Naive B cell (primary cell): Measurements from ENCODE around the gene RHOD. TPM values are rescaled to one million over a fixed set of nuclear protein-coding genes. Genes with fewer than 3 reads are reported as not detected.
A peak's percentile ranks its signal among the peaks of the same experiment; 100 is the strongest.

Source experiments
- ATAC-seq, 2 donors: fragments of 150-1000 bp; cut with Tn5 transposase; 2 replicates each; pipeline ENCODE4 v1.10.0; 2021; ENCODE audit warnings: low read depth in 2 of 2, mild to moderate bottlenecking in 2 of 2, moderate library complexity in 2 of 2
- DNase-seq: peaks from one replicate; pipeline ENCODE4 v3.0.0; 2022
- H3K27ac Mint-ChIP-seq, 6 donors: one replicate each; pipeline ENCODE4 v1.8.0; 2020 to 2022; ENCODE audit warnings: mild to moderate bottlenecking in 6 of 6, mixed read lengths in 6 of 6, moderate library complexity in 5 of 6, inconsistent platforms in 2 of 6
- H3K27me3 Mint-ChIP-seq, 3 donors: one replicate each; pipeline ENCODE4 v1.8.0; 2021 to 2022; ENCODE audit warnings: mixed read lengths in 3 of 3, mild to moderate bottlenecking in 1 of 3
- H3K36me3 Mint-ChIP-seq, 2 donors: one replicate each; pipeline ENCODE4 v1.8.0; 2020 to 2022; ENCODE audit warnings: mixed read lengths in 2 of 2, inconsistent platforms in 1 of 2, mild to moderate bottlenecking in 1 of 2
- H3K4me1 Mint-ChIP-seq, 3 donors: one replicate each; pipeline ENCODE4 v1.8.0; 2020 to 2022; ENCODE audit warnings: mixed read lengths in 3 of 3, inconsistent platforms in 1 of 3, mild to moderate bottlenecking in 1 of 3, moderate library complexity in 1 of 3
- H3K4me3 Mint-ChIP-seq, 8 donors: one replicate each; pipeline ENCODE4 v1.8.0; 2020 to 2022; ENCODE audit warnings: mild to moderate bottlenecking in 8 of 8, mixed read lengths in 8 of 8, moderate library complexity in 8 of 8, inconsistent platforms in 2 of 8
- H3K9me3 Mint-ChIP-seq, 7 donors: one replicate each; pipeline ENCODE4 v1.8.0; 2020 to 2022; ENCODE audit warnings: mixed read lengths in 7 of 7, mild to moderate bottlenecking in 5 of 7, inconsistent platforms in 2 of 7, moderate library complexity in 1 of 7
- polyA plus RNA-seq, 6 donors: library from polyadenylated mRNA; unstranded; fragments of 300-500 nt; fragmentation: Illumina TruSeq; gene quantifications; one replicate each; pipeline ENCODE4 v1.2.3, GENCODE V29; 2021; ENCODE audit warnings: low read depth in 6 of 6

RHOD gene
- polyA plus RNA-seq, 6 donors from 2014 or later, result 0.71 to 2.6 (median 0.97) TPM

DNA sequence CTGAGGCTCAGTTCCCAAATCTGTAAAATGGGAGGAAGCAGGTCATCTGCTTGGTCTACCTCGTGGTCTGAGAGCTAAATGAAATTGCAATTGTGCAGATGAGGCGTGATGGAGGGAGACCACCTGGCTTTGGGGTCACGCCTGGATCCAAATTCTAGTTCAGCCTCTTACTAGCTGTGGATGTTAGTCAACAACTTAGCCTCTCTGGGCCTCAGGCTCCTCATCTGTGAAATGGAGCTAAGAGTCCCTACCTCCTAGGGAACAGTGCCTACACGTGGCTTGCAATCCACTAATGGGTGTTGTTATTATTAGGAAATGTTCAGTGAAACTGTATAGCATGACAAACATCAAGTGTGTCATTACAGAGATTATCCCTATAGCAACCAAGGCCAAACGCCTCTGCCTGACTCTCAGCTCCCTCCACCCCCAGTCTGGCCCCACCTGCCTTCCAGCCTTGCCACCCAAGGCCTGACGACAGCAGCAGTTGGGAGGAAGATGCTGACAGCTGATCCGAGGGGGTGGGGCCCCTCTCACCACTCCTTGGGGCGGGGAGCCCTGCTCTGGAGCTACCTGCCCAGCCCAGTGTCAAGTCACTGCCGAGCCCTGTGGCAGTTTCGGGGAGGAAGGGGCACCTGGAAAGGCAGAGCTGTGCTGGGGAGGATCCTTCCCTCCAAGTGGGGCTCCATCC, 1.7 kb upstream of the RHOD start:
- no peak overlapping the region for H3K27ac Mint-ChIP-seq
- no peaks in the 10 kb centered on the region for H3K36me3 Mint-ChIP-seq
- H3K9me3 Mint-ChIP-seq, result no peaks in the 10 kb centered on the region
- peak overlapping the region in 3 of 8 donors; percentile 44 to 73 (median 47) for H3K4me3 Mint-ChIP-seq
- DNase-seq, result no peak
- H3K4me1 Mint-ChIP-seq, result peaks cover 8 to 12% (median 9%) of the 10 kb centered on the region in 3 donors
- ATAC-seq, result no peak
- H3K27me3 Mint-ChIP-seq, result peaks cover 9 to 44% (median 42%) of the 10 kb centered on the region in 3 donors

DNA sequence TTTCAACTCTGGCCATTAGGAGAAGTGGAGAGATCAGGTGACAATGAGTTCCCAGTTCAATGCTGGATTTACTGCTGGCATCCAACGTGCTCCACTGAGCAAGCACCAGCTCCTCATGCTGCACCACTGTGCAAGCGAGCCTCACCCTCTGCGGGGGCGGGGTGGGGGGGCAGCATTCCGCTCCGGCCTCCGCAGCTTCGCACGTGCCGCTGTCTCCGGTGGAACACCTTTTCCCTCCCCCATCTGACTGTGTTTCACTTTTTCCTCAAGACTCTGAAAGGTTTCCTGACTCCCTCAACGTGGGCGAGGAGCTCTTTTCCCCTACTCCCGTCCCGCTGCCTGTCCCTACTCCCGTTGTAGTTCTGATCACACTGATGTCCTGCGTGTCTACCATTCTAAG, 835 bp upstream of the RHOD start:
- H3K9me3 Mint-ChIP-seq, result no peaks in the 10 kb centered on the region
- H3K4me1 Mint-ChIP-seq, result peaks cover 8 to 12% (median 9%) of the 10 kb centered on the region in 3 donors
- peaks cover 9 to 41% (median 40%) of the 10 kb centered on the region in 3 donors for H3K27me3 Mint-ChIP-seq
- no peaks in the 10 kb centered on the region for H3K36me3 Mint-ChIP-seq
- H3K4me3 Mint-ChIP-seq, result peak overlapping the region; percentile 45 to 87 (median 75)
- DNase-seq, result no peak
- peak overlapping the region in 1 of 6 donors; percentile 26 for H3K27ac Mint-ChIP-seq
- ATAC-seq, result no peak

- no peaks in the 10 kb centered on the region for H3K9me3 Mint-ChIP-seq
- no peak for ATAC-seq
- no peaks in the 10 kb centered on the region for H3K36me3 Mint-ChIP-seq
- peaks cover 9 to 27% (median 26%) of the 10 kb centered on the region in 3 donors for H3K27me3 Mint-ChIP-seq
- H3K27ac Mint-ChIP-seq, result peak overlapping the region in 1 of 6 donors; percentile 34
- peak overlapping the region in 7 of 8 donors; percentile 26 to 76 (median 67) for H3K4me3 Mint-ChIP-seq
- H3K4me1 Mint-ChIP-seq, result peaks cover 8 to 12% (median 9%) of the 10 kb centered on the region in 3 donors
- no peak for DNase-seq
Observed at GRCh38 chr11:67057205-67057672, 592 bp downstream of the RHOD start.

GRCh38 chr11:67058506-67058905, 1.9 kb downstream of the RHOD start:
- H3K9me3 Mint-ChIP-seq, result no peaks in the 10 kb centered on the region
- H3K4me3 Mint-ChIP-seq, result peak overlapping the region in 2 of 8 donors; percentile 20 to 64
- H3K4me1 Mint-ChIP-seq, result peaks cover 8 to 12% (median 9%) of the 10 kb centered on the region in 3 donors
- DNase-seq (no peak), ATAC-seq (no peak)
- H3K27ac Mint-ChIP-seq, result no peak overlapping the region
- H3K27me3 Mint-ChIP-seq, result peaks cover 9 to 19% (median 17%) of the 10 kb centered on the region in 3 donors
- no peaks in the 10 kb centered on the region for H3K36me3 Mint-ChIP-seq

DNA sequence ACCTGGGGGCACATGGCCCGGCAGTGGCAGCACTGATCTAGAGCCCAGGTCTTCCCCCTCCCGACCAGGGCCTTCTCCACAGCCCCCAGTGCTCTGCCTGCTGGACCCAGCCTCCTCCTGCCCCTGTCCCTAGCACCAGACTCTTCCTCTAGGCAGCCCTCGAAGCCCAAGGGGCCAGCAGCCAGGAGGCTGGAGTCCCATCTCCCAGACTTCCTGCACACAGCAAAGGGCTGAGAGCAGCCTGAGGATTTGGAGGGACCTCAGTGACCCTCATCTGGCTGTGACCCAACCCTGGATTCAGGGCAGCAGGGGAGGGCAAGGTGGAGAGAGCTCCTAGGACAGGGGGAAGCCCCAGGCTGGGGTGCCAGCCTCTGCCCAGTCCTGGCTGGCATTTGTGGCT, 3.0 kb downstream of the RHOD start:
- DNase-seq, result no peak
- Mint-ChIP-seq H3K27ac (no peak overlapping the region), H3K27me3 (peaks cover 4 to 9% (median 7%) of the 10 kb centered on the region in 3 donors), H3K9me3 (no peaks in the 10 kb centered on the region), H3K4me3 (no peak overlapping the region), H3K4me1 (peaks cover 8 to 12% (median 9%) of the 10 kb centered on the region in 3 donors), H3K36me3 (no peaks in the 10 kb centered on the region)
- no peak for ATAC-seq

DNA sequence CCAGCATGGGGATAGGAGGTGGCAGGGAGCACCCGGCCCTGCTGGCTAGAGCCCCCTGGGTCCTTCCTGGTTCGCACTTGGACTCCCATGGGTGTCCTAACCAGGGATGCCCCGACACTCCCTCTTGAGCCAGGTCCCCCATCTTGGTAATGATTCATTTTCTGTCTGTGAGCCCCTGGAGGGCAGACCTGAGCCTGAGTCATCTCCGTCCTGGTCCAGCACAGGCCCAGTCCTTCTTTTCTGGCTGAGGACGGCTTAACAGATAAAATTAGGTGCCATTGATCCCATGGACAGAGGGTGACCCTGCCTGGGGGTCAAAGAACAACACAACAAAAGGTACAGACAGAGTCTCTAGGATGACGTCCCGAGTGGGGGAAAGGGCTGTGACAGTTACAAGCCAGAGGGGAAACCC, 3.5 kb downstream of the RHOD start:
- H3K36me3 Mint-ChIP-seq, result no peaks in the 10 kb centered on the region
- peaks cover 8 to 12% (median 9%) of the 10 kb centered on the region in 3 donors for H3K4me1 Mint-ChIP-seq
- no peak overlapping the region for H3K4me3 Mint-ChIP-seq
- peak overlapping the region in 1 of 6 donors; percentile 10 for H3K27ac Mint-ChIP-seq
- H3K27me3 Mint-ChIP-seq, result peaks cover 4 to 9% (median 4%) of the 10 kb centered on the region in 3 donors
- ATAC-seq, result no peak
- no peak for DNase-seq
- H3K9me3 Mint-ChIP-seq, result no peaks in the 10 kb centered on the region

GRCh38 chr11:67062526-67063373, 6.1 kb downstream of the RHOD start:
- ATAC-seq (no peak), DNase-seq (no peak)
- Mint-ChIP-seq H3K36me3 (no peaks in the 10 kb centered on the region), H3K9me3 (no peaks in the 10 kb centered on the region), H3K27ac (peak overlapping the region in 2 of 6 donors; percentile 42 to 53), H3K27me3 (peaks cover 0 to 4% (median under 1%) of the 10 kb centered on the region in 3 donors), H3K4me1 (no peaks in the 10 kb centered on the region), H3K4me3 (no peak overlapping the region)

DNA sequence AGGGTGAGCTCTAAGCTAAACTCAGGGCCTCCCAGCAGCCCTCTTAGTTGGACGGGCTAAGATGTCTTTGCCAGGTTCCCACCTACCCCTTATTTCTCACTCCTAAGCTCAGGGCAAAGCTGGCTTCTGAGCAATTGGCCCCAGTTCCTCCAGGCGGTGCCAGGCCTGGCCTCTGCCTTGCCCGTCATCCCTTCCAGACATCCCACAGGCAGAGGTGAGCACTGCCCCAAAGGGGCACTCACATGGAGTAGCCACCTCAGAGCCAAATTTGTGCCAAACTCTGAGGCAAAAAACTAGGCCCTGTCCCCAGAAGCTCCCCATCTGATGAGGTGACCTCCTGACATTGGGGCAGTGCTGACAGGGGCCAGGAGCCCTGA, 9.7 kb downstream of the RHOD start:
- H3K36me3 Mint-ChIP-seq, result no peaks in the 10 kb centered on the region
- H3K27me3 Mint-ChIP-seq, result peaks cover 0 to 19% (median 8%) of the 10 kb centered on the region in 3 donors
- H3K4me3 Mint-ChIP-seq, result no peak overlapping the region
- no peaks in the 10 kb centered on the region for H3K9me3 Mint-ChIP-seq
- peaks cover 0 to 5% (median 0%) of the 10 kb centered on the region in 3 donors for H3K4me1 Mint-ChIP-seq
- no peak for ATAC-seq
- DNase-seq, result no peak
- H3K27ac Mint-ChIP-seq, result no peak overlapping the region

DNA sequence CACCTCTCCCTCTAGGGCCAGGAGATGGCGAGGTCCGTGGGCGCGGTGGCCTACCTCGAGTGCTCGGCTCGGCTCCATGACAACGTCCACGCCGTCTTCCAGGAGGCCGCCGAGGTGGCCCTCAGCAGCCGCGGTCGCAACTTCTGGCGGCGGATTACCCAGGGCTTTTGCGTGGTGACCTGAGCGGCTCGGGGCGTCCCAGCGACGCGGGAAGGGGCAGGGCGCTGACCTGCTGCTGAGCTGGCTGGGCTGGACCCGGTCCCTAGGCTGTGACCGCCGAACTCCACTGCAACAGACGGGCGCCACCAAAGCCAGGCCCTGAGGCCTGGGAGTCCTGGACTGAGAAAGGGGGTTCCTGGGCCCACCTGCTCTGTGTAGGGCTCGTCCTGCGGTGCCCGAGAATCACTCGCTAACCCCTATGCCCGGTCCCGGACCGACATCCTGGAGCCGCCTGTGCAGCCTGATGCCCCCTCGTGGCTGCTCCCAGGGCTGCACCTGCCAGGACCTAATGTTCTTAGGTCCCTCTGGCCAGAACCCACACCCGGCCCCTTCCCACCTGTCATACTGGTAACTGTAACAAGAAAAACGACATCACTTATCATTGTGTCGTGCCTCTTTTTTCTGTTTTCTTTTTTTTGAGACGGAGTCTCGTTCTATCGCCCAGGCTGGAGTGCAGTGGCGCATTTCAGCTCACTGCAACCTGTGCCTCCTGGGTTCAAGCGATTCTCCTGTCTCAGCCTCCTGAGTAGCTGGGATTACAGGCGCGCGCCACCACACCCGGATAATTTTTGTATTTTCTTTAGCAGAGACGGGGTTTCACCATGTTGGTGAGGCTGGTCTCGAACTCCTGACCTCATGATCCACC, 15.0 kb downstream of the RHOD start:
- Mint-ChIP-seq H3K27ac (peak overlapping the region in 1 of 6 donors; percentile 21), H3K27me3 (peaks cover 4 to 36% (median 22%) of the 10 kb centered on the region in 3 donors), H3K9me3 (no peaks in the 10 kb centered on the region), H3K4me3 (peak overlapping the region in 6 of 8 donors; percentile 37 to 75 (median 51)), H3K36me3 (no peaks in the 10 kb centered on the region), H3K4me1 (peaks cover under 1 to 11% (median 4%) of the 10 kb centered on the region in 3 donors)
- DNase-seq (peak; percentile 44), ATAC-seq (peak; percentile 77 to 79)

DNA sequence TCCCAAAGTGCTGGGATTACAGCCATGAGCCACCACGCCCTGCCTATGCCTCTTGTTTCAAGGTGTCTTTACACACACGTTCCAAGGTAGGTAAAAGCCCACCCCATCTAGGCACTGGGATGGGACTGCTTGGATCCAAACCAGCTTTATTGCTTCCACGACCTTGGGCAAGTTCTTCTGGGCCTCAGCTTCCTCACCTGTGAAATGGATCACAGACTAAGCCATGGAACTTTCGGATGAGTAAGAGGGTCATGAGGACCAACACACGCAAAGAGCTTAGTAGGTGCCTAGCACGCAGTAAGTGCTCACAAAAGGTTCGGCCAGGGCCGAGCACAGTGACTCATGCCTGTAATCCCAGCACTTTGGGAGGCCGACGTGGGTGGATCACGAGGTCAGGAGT, 15.6 kb downstream of the RHOD start:
- no peaks in the 10 kb centered on the region for H3K36me3 Mint-ChIP-seq
- ATAC-seq (no peak), DNase-seq (no peak)
- no peak overlapping the region for H3K27ac Mint-ChIP-seq
- peaks cover 5 to 11% (median 7%) of the 10 kb centered on the region in 3 donors for H3K4me1 Mint-ChIP-seq
- H3K9me3 Mint-ChIP-seq, result no peaks in the 10 kb centered on the region
- peaks cover 4 to 40% (median 22%) of the 10 kb centered on the region in 3 donors for H3K27me3 Mint-ChIP-seq
- no peak overlapping the region for H3K4me3 Mint-ChIP-seq

DNA sequence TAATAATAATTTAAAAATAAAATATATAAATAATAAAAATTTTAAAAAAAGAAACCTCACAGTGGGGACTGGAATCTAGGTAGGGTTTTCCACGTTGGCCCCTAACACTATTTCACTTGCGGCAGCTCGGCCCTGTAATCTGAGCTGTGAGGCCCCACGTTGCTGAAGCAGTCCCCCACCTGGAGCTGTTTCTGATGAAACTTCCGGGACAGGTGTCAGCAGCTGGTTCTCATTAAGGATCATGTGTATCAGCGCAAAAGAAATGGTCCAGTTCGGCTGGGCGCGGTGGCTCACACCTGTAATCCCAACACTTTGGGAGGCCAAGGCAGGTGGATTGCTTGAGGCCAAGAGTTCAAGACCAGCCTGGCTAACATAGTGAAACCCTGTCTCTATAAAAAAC, 17.3 kb downstream of the RHOD start:
- DNase-seq (no peak), ATAC-seq (no peak)
- Mint-ChIP-seq H3K36me3 (no peaks in the 10 kb centered on the region), H3K4me3 (no peak overlapping the region), H3K4me1 (peaks cover 7 to 11% (median 7%) of the 10 kb centered on the region in 3 donors), H3K9me3 (no peaks in the 10 kb centered on the region), H3K27ac (no peak overlapping the region), H3K27me3 (peaks cover 4 to 36% (median 14%) of the 10 kb centered on the region in 3 donors)

DNA sequence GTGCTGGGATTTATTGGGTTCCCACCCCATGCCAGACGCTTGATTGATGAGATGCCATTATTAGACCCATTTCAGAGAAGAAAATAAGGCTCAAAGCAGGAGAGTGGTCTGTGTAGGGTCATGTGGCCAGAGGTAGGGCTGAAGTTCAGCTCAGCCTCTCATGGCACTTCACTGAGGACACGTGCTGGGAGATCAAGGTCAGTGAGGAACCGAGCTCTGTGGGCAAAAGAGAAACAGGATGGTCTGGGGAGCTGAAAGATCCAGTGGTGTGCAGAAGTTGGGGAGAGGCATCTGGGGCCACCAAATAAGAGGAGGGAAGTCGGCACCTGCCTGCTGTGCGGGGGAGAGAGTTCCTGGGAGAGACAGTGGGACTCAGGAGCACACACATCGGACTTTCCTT, 19.6 kb downstream of the RHOD start:
- Mint-ChIP-seq H3K27me3 (peaks cover 4 to 26% (median 14%) of the 10 kb centered on the region in 3 donors), H3K4me1 (peaks cover 6 to 7% (median 7%) of the 10 kb centered on the region in 3 donors), H3K36me3 (no peaks in the 10 kb centered on the region), H3K9me3 (no peaks in the 10 kb centered on the region), H3K4me3 (no peak overlapping the region), H3K27ac (no peak overlapping the region)
- no peak for ATAC-seq
- DNase-seq, result no peak
